Naive thymus-derived CD4-positive, alpha-beta T cell (primary cell): ENCODE measurements around the gene TTC7B. TPM values are rescaled to one million over a fixed set of nuclear protein-coding genes. Genes with fewer than 3 reads are reported as not detected.

Source experiments
- ATAC-seq: fragments of 150-1000 bp; cut with Tn5 transposase; 2 replicates; pipeline ENCODE4 v1.10.0; 2021; ENCODE audit warnings: mild to moderate bottlenecking, moderate library complexity
- CTCF ChIA-PET: fragments of 350-600 bp; sonication (Branson Sonifier 250); formaldehyde crosslinking; loops from one replicate; lab custom pipeline; 2021; ENCODE audit warnings: antibody characterized with exemption; lab: Charles Lee
- POLR2A ChIA-PET: fragments of 350-600 bp; sonication (Branson Sonifier 250); formaldehyde crosslinking; loops from one replicate; lab custom pipeline; 2021; ENCODE audit warnings: antibody characterized with exemption, inconsistent platforms; lab: Charles Lee
- DNase-seq, 9 donors: peaks; one replicate each; pipeline versions ENCODE4 v3.0.0 to v3.0.0-alpha.2; 2020 to 2022; ENCODE audit warnings: mixed read lengths in 1 of 9
- H3K27ac ChIP-seq: one replicate; pipeline ENCODE4 v1.7.0; 2013; ENCODE audit warnings: mild to moderate bottlenecking, low read depth, low read length, moderate library complexity
- H3K27me3 ChIP-seq, 2 donors: one replicate each; pipeline ENCODE4 v1.7.0; 2013; ENCODE audit warnings: low read length in 2 of 2, mild to moderate bottlenecking in 2 of 2, moderate library complexity in 2 of 2; ENCODE audit not compliant: control insufficient read depth in 2 of 2, insufficient read depth in 2 of 2
- H3K36me3 ChIP-seq, 3 experiments: 1 replicate in 2 of 3; 2 replicates in 1 of 3; pipeline ENCODE4 v1.7.0; 2013; ENCODE audit warnings: low read length in 3 of 3, mild to moderate bottlenecking in 3 of 3, moderate library complexity in 1 of 3; ENCODE audit not compliant: insufficient read depth in 3 of 3, control insufficient read depth in 2 of 3
- H3K4me1 ChIP-seq, 2 donors: one replicate each; pipeline ENCODE4 v1.7.0; 2013; ENCODE audit warnings: low read length in 2 of 2, mild to moderate bottlenecking in 2 of 2, moderate library complexity in 1 of 2; ENCODE audit not compliant: control insufficient read depth in 2 of 2, insufficient read depth in 2 of 2
- H3K4me3 ChIP-seq: 2 replicates; pipeline ENCODE4 v1.7.0; 2013; ENCODE audit warnings: mild to moderate bottlenecking, low read length
- H3K9me3 ChIP-seq, 3 experiments: 1 replicate in 2 of 3; 2 replicates in 1 of 3; pipeline ENCODE4 v1.7.0; 2013; ENCODE audit warnings: low read length in 3 of 3; ENCODE audit not compliant: control insufficient read depth in 2 of 3
- H3K27ac Mint-ChIP-seq, 9 donors: one replicate each; pipeline ENCODE4 v1.8.0; 2020 to 2022; ENCODE audit warnings: mixed read lengths in 9 of 9, mild to moderate bottlenecking in 8 of 9, moderate library complexity in 5 of 9, inconsistent platforms in 2 of 9
- H3K27me3 Mint-ChIP-seq, 5 donors: one replicate each; pipeline ENCODE4 v1.8.0; 2021 to 2022; ENCODE audit warnings: mixed read lengths in 5 of 5, mild to moderate bottlenecking in 1 of 5
- H3K36me3 Mint-ChIP-seq, 5 donors: one replicate each; pipeline ENCODE4 v1.8.0; 2020 to 2022; ENCODE audit warnings: mixed read lengths in 5 of 5, mild to moderate bottlenecking in 3 of 5, inconsistent platforms in 1 of 5
- H3K4me1 Mint-ChIP-seq, 7 donors: one replicate each; pipeline ENCODE4 v1.8.0; 2020 to 2022; ENCODE audit warnings: mixed read lengths in 7 of 7, mild to moderate bottlenecking in 3 of 7, inconsistent platforms in 1 of 7
- H3K4me3 Mint-ChIP-seq, 10 donors: one replicate each; pipeline ENCODE4 v1.8.0; 2020 to 2022; ENCODE audit warnings: mild to moderate bottlenecking in 10 of 10, mixed read lengths in 10 of 10, moderate library complexity in 6 of 10, inconsistent platforms in 2 of 10
- H3K9me3 Mint-ChIP-seq, 11 donors: one replicate each; pipeline ENCODE4 v1.8.0; 2020 to 2022; ENCODE audit warnings: mixed read lengths in 11 of 11, mild to moderate bottlenecking in 4 of 11, inconsistent platforms in 1 of 11, moderate library complexity in 1 of 11
- intact Hi-C, 2 donors: fragments of 100-400 bp; cut with micrococcal nuclease; formaldehyde crosslinking; loops; one replicate each; pipeline ENCODE4 v1.15.1; 2023
- polyA plus RNA-seq, 2 donors: library from polyadenylated mRNA; unstranded; fragments of 300-500 nt; fragmentation: Illumina TruSeq; gene quantifications; one replicate each; pipeline ENCODE4 v1.2.3, GENCODE V29; 2021
- total RNA-seq, 6 experiments: library from RNA in 5 of 6; stranded (reverse) in 5 of 6; gene quantifications; 1 replicate in 5 of 6; 2 replicates in 1 of 6; pipeline ENCODE4 v1.2.3 and lab custom pipeline; 2021 to 2026

Gene TTC7B
- total and polyA plus RNA-seq, 7 experiments from 2014 or later = 0.08 to 9.5 (median 3.4) TPM; not detected in 2

GRCh38 chr14:90511252-90511651 lies 305.0 kb downstream of the TTC7B start:
- H3K9me3 Mint-ChIP-seq = peaks cover 0 to 3% (median 0%) of the 10 kb centered on the region in 11 donors
- no peak overlapping the region for H3K4me3 Mint-ChIP-seq
- Histone ChIP-seq H3K36me3 (no peaks in the 10 kb centered on the region), H3K9me3 (no peaks in the 10 kb centered on the region), H3K27ac (no peak overlapping the region), H3K4me3 (no peak overlapping the region), H3K4me1 (no peaks in the 10 kb centered on the region), H3K27me3 (no peaks in the 10 kb centered on the region)
- no peak for ATAC-seq
- POLR2A ChIA-PET = no interaction called here
- CTCF ChIA-PET = no interaction called here
- H3K27ac Mint-ChIP-seq = no peak overlapping the region
- H3K27me3 Mint-ChIP-seq = peaks cover 19 to 39% (median 24%) of the 10 kb centered on the region in 5 donors
- intact Hi-C loops = no loop called here
- peaks cover 0 to 8% (median 5%) of the 10 kb centered on the region in 7 donors for H3K4me1 Mint-ChIP-seq
- DNase-seq = no peak
- H3K36me3 Mint-ChIP-seq = no peaks in the 10 kb centered on the region

- H3K36me3 ChIP-seq = no peaks in the 10 kb centered on the region
- H3K4me1 ChIP-seq = no peaks in the 10 kb centered on the region
- H3K9me3 ChIP-seq = no peaks in the 10 kb centered on the region
- Mint-ChIP-seq H3K27ac (no peak overlapping the region), H3K36me3 (no peaks in the 10 kb centered on the region), H3K4me3 (no peak overlapping the region), H3K9me3 (peaks cover 0 to 3% (median 0%) of the 10 kb centered on the region in 11 donors), H3K27me3 (peaks cover 19 to 39% (median 24%) of the 10 kb centered on the region in 5 donors), H3K4me1 (peaks cover 0 to 8% (median 5%) of the 10 kb centered on the region in 7 donors)
- ATAC-seq (no peak), DNase-seq (no peak)
- CTCF ChIA-PET = no interaction called here
- POLR2A ChIA-PET = no interaction called here
- H3K27me3 ChIP-seq = no peaks in the 10 kb centered on the region
- intact Hi-C loops = no loop called here
- no peak overlapping the region for H3K27ac ChIP-seq
- H3K4me3 ChIP-seq = no peak overlapping the region
Observed at GRCh38 chr14:90510159-90510558, 306.1 kb downstream of the TTC7B start.

- ChIA-PET CTCF (no interaction called here), POLR2A (no interaction called here)
- H3K4me1 Mint-ChIP-seq = peaks cover 0 to 8% (median 5%) of the 10 kb centered on the region in 7 donors
- Histone ChIP-seq H3K4me3 (no peak overlapping the region), H3K36me3 (no peaks in the 10 kb centered on the region), H3K9me3 (no peaks in the 10 kb centered on the region), H3K27me3 (no peaks in the 10 kb centered on the region), H3K4me1 (no peaks in the 10 kb centered on the region), H3K27ac (no peak overlapping the region)
- ATAC-seq (no peak), DNase-seq (no peak)
- peaks cover 19 to 39% (median 24%) of the 10 kb centered on the region in 5 donors for H3K27me3 Mint-ChIP-seq
- H3K9me3 Mint-ChIP-seq = peaks cover 0 to 3% (median 0%) of the 10 kb centered on the region in 11 donors
- H3K27ac Mint-ChIP-seq = no peak overlapping the region
- H3K36me3 Mint-ChIP-seq = no peaks in the 10 kb centered on the region
- intact Hi-C loops = no loop called here
- no peak overlapping the region for H3K4me3 Mint-ChIP-seq
Observed at GRCh38 chr14:90509403-90509802, 306.8 kb downstream of the TTC7B start.

GRCh38 chr14:90508536-90509254 lies 307.5 kb downstream of the TTC7B start:
- peaks cover 0 to 8% (median 5%) of the 10 kb centered on the region in 7 donors for H3K4me1 Mint-ChIP-seq
- Histone ChIP-seq H3K36me3 (no peaks in the 10 kb centered on the region), H3K27ac (no peak overlapping the region), H3K4me1 (no peaks in the 10 kb centered on the region), H3K4me3 (no peak overlapping the region), H3K27me3 (no peaks in the 10 kb centered on the region), H3K9me3 (no peaks in the 10 kb centered on the region)
- ATAC-seq = no peak
- no peak for DNase-seq
- intact Hi-C loops = no loop called here
- peaks cover 0 to 3% (median 0%) of the 10 kb centered on the region in 11 donors for H3K9me3 Mint-ChIP-seq
- CTCF ChIA-PET = no interaction called here
- no peak overlapping the region for H3K4me3 Mint-ChIP-seq
- no peak overlapping the region for H3K27ac Mint-ChIP-seq
- H3K27me3 Mint-ChIP-seq = peaks cover 19 to 39% (median 24%) of the 10 kb centered on the region in 5 donors
- POLR2A ChIA-PET = no interaction called here
- H3K36me3 Mint-ChIP-seq = no peaks in the 10 kb centered on the region

GRCh38 chr14:90508036-90508435 lies 308.2 kb downstream of the TTC7B start:
- ChIA-PET POLR2A (no interaction called here), CTCF (no interaction called here)
- Mint-ChIP-seq H3K36me3 (no peaks in the 10 kb centered on the region), H3K9me3 (peaks cover 0 to 3% (median 0%) of the 10 kb centered on the region in 11 donors), H3K4me3 (no peak overlapping the region), H3K4me1 (peaks cover 0 to 8% (median 5%) of the 10 kb centered on the region in 7 donors), H3K27me3 (peaks cover 20 to 44% (median 25%) of the 10 kb centered on the region in 5 donors), H3K27ac (no peak overlapping the region)
- ATAC-seq = no peak
- Histone ChIP-seq H3K27me3 (no peaks in the 10 kb centered on the region), H3K9me3 (no peaks in the 10 kb centered on the region), H3K4me3 (no peak overlapping the region), H3K27ac (no peak overlapping the region), H3K4me1 (no peaks in the 10 kb centered on the region), H3K36me3 (no peaks in the 10 kb centered on the region)
- no peak for DNase-seq
- intact Hi-C loops = no loop called here

- H3K4me1 Mint-ChIP-seq = peaks cover 0 to 8% (median 5%) of the 10 kb centered on the region in 7 donors
- no peaks in the 10 kb centered on the region for H3K9me3 ChIP-seq
- no peaks in the 10 kb centered on the region for H3K36me3 ChIP-seq
- H3K27me3 ChIP-seq = no peaks in the 10 kb centered on the region
- no peak overlapping the region for H3K27ac ChIP-seq
- ATAC-seq = no peak
- no peaks in the 10 kb centered on the region for H3K4me1 ChIP-seq
- intact Hi-C loops = no loop called here
- no peak overlapping the region for H3K4me3 Mint-ChIP-seq
- peaks cover 0 to 5% (median 0%) of the 10 kb centered on the region in 11 donors for H3K9me3 Mint-ChIP-seq
- H3K36me3 Mint-ChIP-seq = peaks cover 0 to 3% (median 0%) of the 10 kb centered on the region in 5 donors
- ChIA-PET POLR2A (no interaction called here), CTCF (no interaction called here)
- H3K4me3 ChIP-seq = no peak overlapping the region
- no peak for DNase-seq
- H3K27ac Mint-ChIP-seq = no peak overlapping the region
- H3K27me3 Mint-ChIP-seq = peaks cover 23 to 50% (median 29%) of the 10 kb centered on the region in 5 donors
Observed at GRCh38 chr14:90507428-90507827, 308.8 kb downstream of the TTC7B start.

- Histone ChIP-seq H3K9me3 (no peaks in the 10 kb centered on the region), H3K36me3 (no peaks in the 10 kb centered on the region), H3K4me1 (no peaks in the 10 kb centered on the region), H3K4me3 (no peak overlapping the region), H3K27me3 (no peaks in the 10 kb centered on the region), H3K27ac (no peak overlapping the region)
- ChIA-PET CTCF (no interaction called here), POLR2A (no interaction called here)
- DNase-seq (no peak), ATAC-seq (no peak)
- H3K9me3 Mint-ChIP-seq = peaks cover 0 to 5% (median 0%) of the 10 kb centered on the region in 11 donors
- H3K4me3 Mint-ChIP-seq = no peak overlapping the region
- H3K4me1 Mint-ChIP-seq = peaks cover 0 to 14% (median 5%) of the 10 kb centered on the region in 7 donors
- peaks cover 27 to 57% (median 33%) of the 10 kb centered on the region in 5 donors for H3K27me3 Mint-ChIP-seq
- H3K36me3 Mint-ChIP-seq = peaks cover 0 to 3% (median 0%) of the 10 kb centered on the region in 5 donors
- no peak overlapping the region for H3K27ac Mint-ChIP-seq
- intact Hi-C loops = no loop called here
Observed at GRCh38 chr14:90506748-90507147, 309.5 kb downstream of the TTC7B start.
